Activated CD4-positive, alpha-beta T cell treated with anti-CD3 and anti-CD28 coated beads for 36 hours (primary cell): ENCODE results near the gene CRP. TPM values are rescaled to one million over a fixed set of nuclear protein-coding genes. Genes with fewer than 3 reads are reported as not detected.
"Not testable (repeated sequence)": the region's sequence is repeated elsewhere in the genome, so short reads cannot be mapped to it uniquely, and the experiment has no call there.

Experiments
- ATAC-seq: fragments of 200-7000 bp; cut with Tn5 transposase; one replicate; pipeline ENCODE4 v1.10.0; 2021; ENCODE audit warnings: mild to moderate bottlenecking, moderate library complexity
- CTCF ChIA-PET: fragments of 350-600 bp; sonication (Branson Sonifier 250); formaldehyde crosslinking; loops from one replicate; lab custom pipeline; 2021; ENCODE audit warnings: antibody characterized with exemption; lab: Charles Lee
- POLR2A ChIA-PET: fragments of 350-600 bp; sonication (Branson Sonifier 250); formaldehyde crosslinking; loops from one replicate; lab custom pipeline; 2021; ENCODE audit warnings: antibody characterized with exemption, inconsistent platforms; lab: Charles Lee
- DNase-seq: peaks from one replicate; pipeline ENCODE4 v3.0.0-alpha.2; 2020
- H3K27ac Mint-ChIP-seq: one replicate; pipeline ENCODE4 v1.8.0; 2021; ENCODE audit warnings: mixed read lengths
- H3K27me3 Mint-ChIP-seq: one replicate; pipeline ENCODE4 v1.8.0; 2021; ENCODE audit warnings: mixed read lengths
- H3K36me3 Mint-ChIP-seq: one replicate; pipeline ENCODE4 v1.8.0; 2021; ENCODE audit warnings: low read depth, mixed read lengths
- H3K4me1 Mint-ChIP-seq: one replicate; pipeline ENCODE4 v1.8.0; 2021; ENCODE audit warnings: mixed read lengths
- H3K4me3 Mint-ChIP-seq: one replicate; pipeline ENCODE4 v1.8.0; 2021; ENCODE audit warnings: mild to moderate bottlenecking, moderate library complexity, mixed read lengths
- H3K9me3 Mint-ChIP-seq: one replicate; pipeline ENCODE4 v1.8.0; 2021; ENCODE audit warnings: low read depth, mixed read lengths
- intact Hi-C, 2 experiments: fragments of 100-400 bp; cut with DNase I in 1 of 2; cut with micrococcal nuclease in 1 of 2; formaldehyde crosslinking; loops; one replicate each; pipeline versions ENCODE4 v1.14.2 to v1.15.1; 2022 to 2024; cut with DNase I, micrococcal nuclease
- total RNA-seq, 2 experiments: library from RNA; stranded (reverse); gene quantifications; one replicate each; pipeline ENCODE4 v1.2.3, GENCODE V29; 2021

The CRP gene
- total RNA-seq, 2 experiments from 2014 or later = not detected

GRCh38 chr1:159687511-159687910, 26.9 kb downstream of the CRP start:
- CTCF ChIA-PET = no interaction called here
- ATAC-seq (no peak), DNase-seq (no peak)
- Mint-ChIP-seq H3K4me1 (no peaks in the 10 kb centered on the region), H3K4me3 (no peak overlapping the region), H3K27me3 (peaks cover 22% of the 10 kb centered on the region), H3K36me3 (no peaks in the 10 kb centered on the region), H3K27ac (no peak overlapping the region), H3K9me3 (no peaks in the 10 kb centered on the region)
- POLR2A ChIA-PET = no interaction called here
- intact Hi-C loops = no loop called here

- intact Hi-C loops = no loop called here
- POLR2A ChIA-PET = no interaction called here
- CTCF ChIA-PET = interaction anchor here (1.0 kb wide), 1 partner anchor 204 kb away, joined by 4 read pairs; no protein-coding TSS in a partner anchor
- Mint-ChIP-seq H3K36me3 (no peaks in the 10 kb centered on the region), H3K4me1 (no peaks in the 10 kb centered on the region), H3K27me3 (peaks cover 19% of the 10 kb centered on the region), H3K27ac (no peak overlapping the region), H3K4me3 (no peak overlapping the region), H3K9me3 (no peaks in the 10 kb centered on the region)
- ATAC-seq = no peak
- no peak for DNase-seq
Observed at GRCh38 chr1:159686599-159687299, 27.6 kb downstream of the CRP start.

- POLR2A ChIA-PET = no interaction called here
- intact Hi-C loops = no loop called here
- Mint-ChIP-seq H3K4me3 (no peak overlapping the region), H3K27me3 (peaks cover 8% of the 10 kb centered on the region), H3K27ac (no peak overlapping the region), H3K4me1 (no peaks in the 10 kb centered on the region), H3K9me3 (no peaks in the 10 kb centered on the region), H3K36me3 (no peaks in the 10 kb centered on the region)
- ATAC-seq = no peak
- no peak for DNase-seq
- CTCF ChIA-PET = no interaction called here
Observed at GRCh38 chr1:159678939-159679338, 35.5 kb downstream of the CRP start.

- no peaks in the 10 kb centered on the region for H3K9me3 Mint-ChIP-seq
- no peaks in the 10 kb centered on the region for H3K36me3 Mint-ChIP-seq
- ChIA-PET POLR2A (no interaction called here), CTCF (no interaction called here)
- ATAC-seq (no peak), DNase-seq (no peak)
- H3K4me3 Mint-ChIP-seq = no peak overlapping the region
- peaks cover 10% of the 10 kb centered on the region for H3K27me3 Mint-ChIP-seq
- intact Hi-C loops = no loop called here
- no peaks in the 10 kb centered on the region for H3K4me1 Mint-ChIP-seq
- H3K27ac Mint-ChIP-seq = no peak overlapping the region
Observed at GRCh38 chr1:159675046-159675445, 39.3 kb downstream of the CRP start.

- POLR2A ChIA-PET, intact Hi-C loops, H3K4me1 Mint-ChIP-seq, H3K9me3 Mint-ChIP-seq, H3K27ac Mint-ChIP-seq, ATAC-seq, H3K36me3 Mint-ChIP-seq, H3K27me3 Mint-ChIP-seq, H3K4me3 Mint-ChIP-seq, DNase-seq: not testable (repeated sequence)
- CTCF ChIA-PET = interaction anchor here (0.8 kb wide), 1 partner anchor 270 kb away, joined by 3 read pairs; no protein-coding TSS in a partner anchor
Observed at GRCh38 chr1:159672390-159672789, 42.0 kb downstream of the CRP start.

- POLR2A ChIA-PET = no interaction called here
- no peak for ATAC-seq
Observed at GRCh38 chr1:159669338-159669737, 45.1 kb downstream of the CRP start.

GRCh38 chr1:159668739-159669138, 45.6 kb downstream of the CRP start:
- Mint-ChIP-seq H3K4me1 (no peaks in the 10 kb centered on the region), H3K4me3 (no peak overlapping the region), H3K27ac (no peak overlapping the region), H3K9me3 (peaks cover 7% of the 10 kb centered on the region), H3K27me3 (peaks cover 11% of the 10 kb centered on the region), H3K36me3 (no peaks in the 10 kb centered on the region)
- DNase-seq (no peak), ATAC-seq (no peak)
- ChIA-PET POLR2A (no interaction called here), CTCF (interaction anchor here (0.6 to 0.8 kb wide), 2 partner anchors 670 to 1097 kb away, joined by 3 to 4 read pairs; no protein-coding TSS in a partner anchor)
- intact Hi-C loops = no loop called here

More at GRCh38 chr1:159669338-159669737, 45.1 kb downstream of the CRP start:
- Mint-ChIP-seq H3K36me3 (no peaks in the 10 kb centered on the region), H3K4me1 (no peaks in the 10 kb centered on the region), H3K4me3 (no peak overlapping the region), H3K27ac (no peak overlapping the region), H3K27me3 (peaks cover 11% of the 10 kb centered on the region), H3K9me3 (peaks cover 5% of the 10 kb centered on the region)
- intact Hi-C loops = no loop called here
- DNase-seq = no peak
- CTCF ChIA-PET = interaction anchor here (0.6 to 0.8 kb wide), 2 partner anchors 671 to 1098 kb away, joined by 3 to 4 read pairs; no protein-coding TSS in a partner anchor

GRCh38 chr1:159664247-159664646, 50.1 kb downstream of the CRP start:
- Mint-ChIP-seq H3K36me3 (no peaks in the 10 kb centered on the region), H3K4me3 (no peak overlapping the region), H3K4me1 (no peaks in the 10 kb centered on the region), H3K27ac (no peak overlapping the region), H3K27me3 (peaks cover 27% of the 10 kb centered on the region), H3K9me3 (peaks cover 10% of the 10 kb centered on the region)
- ChIA-PET CTCF (interaction anchor here (1.4 kb wide), 1 partner anchor 11 kb away, joined by 3 read pairs; no protein-coding TSS in a partner anchor), POLR2A (no interaction called here)
- intact Hi-C loops = no loop called here
- DNase-seq = no peak
- ATAC-seq = no peak

GRCh38 chr1:159663552-159663951, 50.8 kb downstream of the CRP start:
- no peaks in the 10 kb centered on the region for H3K36me3 Mint-ChIP-seq
- ChIA-PET CTCF (interaction anchor here (1.4 kb wide), 1 partner anchor 10 kb away, joined by 3 read pairs; no protein-coding TSS in a partner anchor), POLR2A (no interaction called here)
- peaks cover 10% of the 10 kb centered on the region for H3K9me3 Mint-ChIP-seq
- no peaks in the 10 kb centered on the region for H3K4me1 Mint-ChIP-seq
- H3K27ac Mint-ChIP-seq = no peak overlapping the region
- intact Hi-C loops = no loop called here
- H3K27me3 Mint-ChIP-seq = peaks cover 27% of the 10 kb centered on the region
- DNase-seq = no peak
- H3K4me3 Mint-ChIP-seq = no peak overlapping the region
- no peak for ATAC-seq

Other genes starting within 250 kb of the CRP start
- not detected for gene OR10J5, start 178.6 kb downstream of the CRP start, total RNA-seq
- not detected for gene APCS, start 126.8 kb downstream of the CRP start, total RNA-seq
- 10 to 100 TPM; 23.9 to 26.8 TPM for gene DUSP23, start 66.4 kb upstream of the CRP start, total RNA-seq
- gene FCRL6, start 87.8 kb upstream of the CRP start, total RNA-seq = not detected
- under 1 TPM; 0.39 to 0.70 TPM for gene SLAMF8, start 112.3 kb upstream of the CRP start, total RNA-seq
- under 1 TPM in 1 of 2 experiments, not detected in 1; 0.11 TPM for gene VSIG8, start 148.1 kb upstream of the CRP start, total RNA-seq
- 1 to 10 TPM in 1 of 2 experiments, under 1 TPM in 1; 0.98 to 1.1 TPM for gene CFAP45, start 185.6 kb upstream of the CRP start, total RNA-seq
- 100 to 1,000 TPM; 410 to 495 TPM for gene TAGLN2, start 210.9 kb upstream of the CRP start, total RNA-seq
- under 1 TPM in 1 of 2 experiments, not detected in 1; 0.07 TPM for gene IGSF9, start 231.0 kb upstream of the CRP start, total RNA-seq
- not detected for gene SLAMF9, start 239.6 kb upstream of the CRP start, total RNA-seq